ENCODE results near the gene IGF2BP2. TPM values are rescaled to one million over a fixed set of nuclear protein-coding genes. Genes with fewer than 3 reads are reported as not detected.

The IGF2BP2 gene
- total RNA-seq, 2 experiments from 2014 or later = 0.54 to 0.55 TPM

- no peaks in the 10 kb centered on the region for H3K9me3 Mint-ChIP-seq (ENCODE audit: low read depth)
- H3K4me1 Mint-ChIP-seq = no peaks in the 10 kb centered on the region
- H3K27ac Mint-ChIP-seq = no peak overlapping the region
- DNase-seq = no peak
- no peak for ATAC-seq
- intact Hi-C loops (cut with DNase I, micrococcal nuclease) = no loop called here
- POLR2A ChIA-PET = no interaction called here
- H3K27me3 Mint-ChIP-seq = no peaks in the 10 kb centered on the region
- CTCF ChIA-PET = interaction anchor here (0.7 kb wide), 1 partner anchor 1016 kb away, joined by 3 read pairs; no protein-coding TSS in a partner anchor
- H3K36me3 Mint-ChIP-seq (ENCODE audit: low read depth) = peaks cover 32% of the 10 kb centered on the region
- no peak overlapping the region for H3K4me3 Mint-ChIP-seq
Measured at GRCh38 chr3:185623939-185624665, 200.7 kb downstream of the IGF2BP2 start.

- intact Hi-C loops (cut with DNase I, micrococcal nuclease) = no loop called here
- CTCF ChIA-PET = interaction anchor here (2.1 kb wide), 1 partner anchor 47 kb away, joined by 8 read pairs; no protein-coding TSS in a partner anchor
- no peak overlapping the region for H3K27ac Mint-ChIP-seq
- POLR2A ChIA-PET = no interaction called here
- no peaks in the 10 kb centered on the region for H3K4me1 Mint-ChIP-seq
- no peaks in the 10 kb centered on the region for H3K9me3 Mint-ChIP-seq (ENCODE audit: low read depth)
- ATAC-seq (no peak), DNase-seq (no peak)
- H3K36me3 Mint-ChIP-seq (ENCODE audit: low read depth) = peaks cover 32% of the 10 kb centered on the region
- no peak overlapping the region for H3K4me3 Mint-ChIP-seq
- no peaks in the 10 kb centered on the region for H3K27me3 Mint-ChIP-seq
Measured at GRCh38 chr3:185613016-185613415, 211.8 kb downstream of the IGF2BP2 start.

- DNase-seq (no peak), ATAC-seq (no peak)
- peaks cover 2% of the 10 kb centered on the region for H3K4me1 Mint-ChIP-seq
- H3K36me3 Mint-ChIP-seq (ENCODE audit: low read depth) = peaks cover 53% of the 10 kb centered on the region
- intact Hi-C loops (cut with DNase I, micrococcal nuclease) = no loop called here
- ChIA-PET CTCF (interaction anchor here (0.7 to 1.5 kb wide), 3 partner anchors 11 to 54 kb away, joined by 3 to 7 read pairs (median 3); no protein-coding TSS in a partner anchor), POLR2A (no interaction called here)
- no peaks in the 10 kb centered on the region for H3K9me3 Mint-ChIP-seq (ENCODE audit: low read depth)
- H3K27me3 Mint-ChIP-seq = no peaks in the 10 kb centered on the region
- no peak overlapping the region for H3K27ac Mint-ChIP-seq
- H3K4me3 Mint-ChIP-seq = no peak overlapping the region
Measured at GRCh38 chr3:185606196-185606595, 218.6 kb downstream of the IGF2BP2 start.

- no peak overlapping the region for H3K4me3 Mint-ChIP-seq
- H3K9me3 Mint-ChIP-seq (ENCODE audit: low read depth) = no peaks in the 10 kb centered on the region
- DNase-seq = no peak
- CTCF ChIA-PET = interaction anchor here (0.7 to 1.5 kb wide), 3 partner anchors 10 to 54 kb away, joined by 3 to 7 read pairs (median 3); no protein-coding TSS in a partner anchor
- peaks cover 2% of the 10 kb centered on the region for H3K4me1 Mint-ChIP-seq
- intact Hi-C loops (cut with DNase I, micrococcal nuclease) = no loop called here
- no peak for ATAC-seq
- H3K27me3 Mint-ChIP-seq = no peaks in the 10 kb centered on the region
- peaks cover 53% of the 10 kb centered on the region for H3K36me3 Mint-ChIP-seq (ENCODE audit: low read depth)
- H3K27ac Mint-ChIP-seq = no peak overlapping the region
- POLR2A ChIA-PET = no interaction called here
Measured at GRCh38 chr3:185605566-185605965, 219.3 kb downstream of the IGF2BP2 start.

- no peaks in the 10 kb centered on the region for H3K27me3 Mint-ChIP-seq
- ATAC-seq (no peak), DNase-seq (no peak)
- peak overlapping the region; percentile 45 for H3K27ac Mint-ChIP-seq
- intact Hi-C loops (cut with DNase I, micrococcal nuclease) = no loop called here
- peaks cover 8% of the 10 kb centered on the region for H3K4me1 Mint-ChIP-seq
- ChIA-PET POLR2A (interaction anchor here (2.8 kb wide), 1 partner anchor 9 kb away, joined by 9 read pairs; the partner anchor contains the start of gene SENP2), CTCF (interaction anchor here (0.8 to 1.8 kb wide), 3 partner anchors 9 to 65 kb away, joined by 3 to 7 read pairs (median 6); partner anchors contain the start of gene SENP2)
- H3K4me3 Mint-ChIP-seq = no peak overlapping the region
- H3K9me3 Mint-ChIP-seq (ENCODE audit: low read depth) = no peaks in the 10 kb centered on the region
- H3K36me3 Mint-ChIP-seq (ENCODE audit: low read depth) = peaks cover 20% of the 10 kb centered on the region
Measured at GRCh38 chr3:185595526-185595925, 229.3 kb downstream of the IGF2BP2 start.

- POLR2A ChIA-PET = interaction anchor here (0.7 to 2.8 kb wide), 2 partner anchors 8 to 882 kb away, joined by 7 to 9 read pairs; partner anchors contain the start of gene SENP2
- no peak overlapping the region for H3K4me3 Mint-ChIP-seq
Measured at GRCh38 chr3:185594073-185594472, 230.8 kb downstream of the IGF2BP2 start.

More at GRCh38 chr3:185594073-185594472, 230.8 kb downstream of the IGF2BP2 start:
- H3K4me1 Mint-ChIP-seq = peaks cover 11% of the 10 kb centered on the region
- intact Hi-C loops (cut with DNase I, micrococcal nuclease) = no loop called here
- no peak overlapping the region for H3K27ac Mint-ChIP-seq
- CTCF ChIA-PET = interaction anchor here (0.7 to 1.8 kb wide), 2 partner anchors 12 to 321 kb away, joined by 4 to 7 read pairs; no protein-coding TSS in a partner anchor
- no peaks in the 10 kb centered on the region for H3K9me3 Mint-ChIP-seq (ENCODE audit: low read depth)
- H3K36me3 Mint-ChIP-seq (ENCODE audit: low read depth) = peaks cover 14% of the 10 kb centered on the region
- DNase-seq = no peak
- ATAC-seq = no peak
- no peaks in the 10 kb centered on the region for H3K27me3 Mint-ChIP-seq

Small RNA genes within 50 kb of the gene (microRNA-seq; reads per million reads assigned to microRNA genes)
- not detected for gene MIR548AQ (ENCODE audit: borderline replicate concordance)

Other genes starting within 250 kb of the IGF2BP2 start
- 10 to 100 TPM; 23.2 to 24.6 TPM for gene SENP2, start 238.7 kb downstream of the IGF2BP2 start, total RNA-seq
- gene TRA2B, start 113.0 kb upstream of the IGF2BP2 start, total RNA-seq = 100 to 1,000 TPM; 228 to 344 TPM

All from activated CD4-positive, alpha-beta T cell treated with anti-CD3 and anti-CD28 coated beads for 36 hours (primary cell).